DMS53 treated with DMSO at 0.1 percent for 48 hours (cell line): ENCODE results near the gene AATK.

ENCODE experiments used
- DNase-seq: peaks from one replicate; lab custom pipeline; 2025; ENCODE audit not compliant: unreplicated experiment; lab: John Stamatoyannopoulos, UW

Gene AATK

DNA sequence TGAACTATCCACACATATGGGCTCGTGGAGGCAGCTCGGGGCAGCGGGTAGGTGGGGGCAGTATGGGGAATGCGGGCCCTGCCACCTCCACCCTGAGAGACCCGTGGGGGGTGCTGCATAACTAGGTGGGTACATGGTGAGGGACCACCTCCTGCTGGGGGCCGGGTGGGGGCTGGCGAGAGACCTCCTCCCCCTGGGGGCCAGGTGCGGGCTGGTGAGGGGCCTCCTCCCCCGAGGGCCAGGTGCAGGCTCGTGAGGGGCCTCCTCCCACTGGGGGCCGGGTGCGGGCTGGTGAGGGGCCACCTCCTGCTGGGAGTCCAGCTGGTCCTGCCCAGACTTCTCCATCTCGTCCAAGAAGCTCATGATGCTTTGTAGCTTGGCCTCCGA, 31.4 kb upstream of the AATK start:
- no peak for DNase-seq

DNA sequence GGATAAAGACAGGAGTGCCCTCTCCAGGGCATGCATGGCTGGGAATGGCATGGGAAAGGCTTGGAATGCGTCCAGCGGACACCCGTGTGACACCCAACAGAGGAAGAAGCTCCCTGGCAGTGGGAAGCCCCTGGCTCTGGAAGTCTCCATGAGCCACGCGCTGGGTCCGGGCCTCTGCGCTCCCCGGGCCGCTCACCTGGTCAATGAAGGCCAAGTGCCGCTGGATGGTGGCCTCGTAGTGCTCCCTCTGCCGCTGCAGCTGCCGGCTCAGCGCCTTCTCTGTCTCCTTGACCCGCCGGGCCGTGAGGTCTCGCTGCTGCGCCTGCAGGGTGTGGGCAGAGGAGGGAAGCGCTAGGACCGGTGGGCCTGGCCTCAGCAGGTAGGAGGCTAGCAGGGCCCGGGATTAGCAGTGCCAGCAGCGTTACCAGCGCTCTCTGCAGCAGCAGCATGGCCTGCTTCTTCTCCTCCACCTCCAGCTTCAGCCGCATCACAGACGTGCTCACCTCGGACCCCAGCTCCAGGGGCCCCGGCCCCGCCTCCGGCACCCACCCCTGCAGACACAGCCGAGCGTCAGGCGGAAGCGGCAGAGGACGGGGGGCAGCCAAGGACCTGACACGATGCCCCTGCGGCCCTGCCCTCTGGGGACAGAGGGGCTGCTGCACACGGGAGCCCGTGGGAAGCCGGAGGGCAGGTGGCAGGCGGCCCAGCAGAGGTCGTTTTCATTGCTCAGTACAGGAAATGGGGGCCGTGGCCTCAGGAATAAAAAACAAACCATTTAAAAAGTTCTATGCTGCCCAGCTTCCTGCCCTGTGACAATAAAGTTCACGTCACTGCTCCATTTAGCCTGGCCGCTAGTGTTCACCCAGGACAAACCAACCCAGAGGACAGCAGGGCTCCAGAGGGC, 30.7 kb upstream of the AATK start:
- no peak for DNase-seq

DNA sequence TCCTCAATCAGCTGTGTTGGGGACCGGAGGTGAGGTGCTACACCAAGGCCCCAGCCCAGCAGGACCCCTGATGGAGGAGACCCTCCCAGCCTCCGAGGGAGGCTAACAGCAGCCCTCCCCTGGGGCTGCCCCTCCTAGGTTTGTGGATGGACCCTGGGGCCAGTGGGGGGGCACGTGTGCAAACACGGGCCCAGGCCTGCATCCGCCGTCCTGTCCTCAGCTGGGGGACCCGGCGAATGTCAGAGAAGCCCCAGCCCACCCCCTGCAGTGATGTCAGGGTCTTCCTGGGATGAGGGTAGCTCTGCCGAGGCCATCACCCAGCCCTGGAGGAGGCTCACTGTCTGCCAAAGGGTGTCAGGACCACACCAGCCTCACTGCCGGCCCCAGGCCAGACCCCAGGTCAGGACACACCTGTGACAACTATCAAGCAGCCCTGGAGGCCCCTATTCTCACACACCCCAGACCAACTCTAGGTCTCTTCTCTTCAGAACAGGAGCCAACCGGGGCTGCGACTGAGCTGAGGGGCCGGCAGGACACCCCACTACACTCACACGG, 30.0 kb upstream of the AATK start:
- DNase-seq, result no peak

DNA sequence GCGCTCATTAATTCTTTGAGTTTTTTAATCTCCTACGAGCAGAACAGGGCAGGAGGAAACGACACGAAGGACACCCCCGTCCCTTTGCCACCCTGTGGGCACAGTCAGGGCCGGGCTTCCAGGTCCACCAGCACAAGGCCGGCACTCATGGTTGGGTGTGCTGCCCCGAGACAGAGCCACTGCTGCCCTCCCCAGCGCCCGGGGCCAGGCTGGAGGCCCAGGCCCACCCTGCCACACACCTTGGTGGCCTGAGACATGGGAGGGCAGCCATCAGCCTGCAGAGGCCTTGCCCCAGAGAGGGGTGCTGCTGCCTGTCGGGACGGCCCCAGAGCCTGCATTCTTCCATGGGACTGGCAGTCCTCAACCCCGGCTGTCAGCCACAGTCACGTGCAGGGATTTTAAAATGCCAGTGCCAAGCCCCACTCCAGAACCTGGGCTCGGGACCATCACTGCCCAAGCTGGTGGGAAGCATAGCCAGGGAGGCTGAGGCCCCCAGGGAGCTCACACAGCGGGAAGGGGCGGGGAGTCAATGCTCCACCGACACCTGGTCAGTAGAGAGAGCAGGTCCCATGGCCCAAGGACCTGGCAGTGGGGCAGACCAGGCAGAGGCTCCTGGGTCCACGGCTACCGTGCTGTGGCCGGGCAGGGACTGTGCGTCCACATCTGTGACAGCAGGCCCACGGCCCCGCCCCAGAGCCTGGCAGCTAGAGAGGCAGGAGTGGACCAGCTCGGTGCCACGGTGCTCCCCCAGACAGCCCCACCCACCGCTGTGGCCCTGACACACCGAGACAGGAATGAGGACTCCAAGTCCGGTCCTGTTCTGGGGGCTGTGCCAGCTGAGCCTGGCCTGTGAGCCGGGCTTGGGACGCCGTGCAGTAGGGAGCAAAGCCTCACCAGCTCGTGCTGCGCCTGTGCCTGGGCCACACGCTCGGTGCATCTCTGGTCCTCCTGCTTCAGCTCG, 29.2 kb upstream of the AATK start:
- DNase-seq, result no peak

DNA sequence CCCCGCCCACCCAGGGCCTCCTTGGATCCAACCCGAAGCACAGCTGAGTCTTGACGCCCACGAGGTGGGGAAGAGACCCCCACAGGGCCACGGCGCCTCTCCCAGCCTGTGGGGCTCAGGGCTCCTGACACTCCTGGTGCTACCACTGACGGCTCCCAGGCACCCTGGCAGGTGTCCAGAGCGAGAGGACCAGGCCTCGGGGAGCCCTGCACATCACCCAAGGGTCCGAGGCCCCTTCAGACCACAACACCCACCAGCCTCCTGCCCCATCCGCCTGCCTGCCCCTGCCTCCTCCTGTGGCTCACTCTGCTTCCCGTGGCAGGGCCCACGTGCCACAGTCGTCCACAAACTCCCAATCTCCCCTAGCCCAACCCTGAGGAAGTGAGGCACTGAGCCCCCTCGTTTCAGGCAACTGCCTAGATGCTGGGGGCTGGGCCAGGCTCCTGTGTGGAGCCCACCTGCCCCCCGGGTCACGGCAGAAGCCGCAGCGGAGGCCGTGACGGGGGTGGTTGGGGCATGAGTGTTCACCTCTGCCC, 28.3 kb upstream of the AATK start:
- DNase-seq, result no peak

DNA sequence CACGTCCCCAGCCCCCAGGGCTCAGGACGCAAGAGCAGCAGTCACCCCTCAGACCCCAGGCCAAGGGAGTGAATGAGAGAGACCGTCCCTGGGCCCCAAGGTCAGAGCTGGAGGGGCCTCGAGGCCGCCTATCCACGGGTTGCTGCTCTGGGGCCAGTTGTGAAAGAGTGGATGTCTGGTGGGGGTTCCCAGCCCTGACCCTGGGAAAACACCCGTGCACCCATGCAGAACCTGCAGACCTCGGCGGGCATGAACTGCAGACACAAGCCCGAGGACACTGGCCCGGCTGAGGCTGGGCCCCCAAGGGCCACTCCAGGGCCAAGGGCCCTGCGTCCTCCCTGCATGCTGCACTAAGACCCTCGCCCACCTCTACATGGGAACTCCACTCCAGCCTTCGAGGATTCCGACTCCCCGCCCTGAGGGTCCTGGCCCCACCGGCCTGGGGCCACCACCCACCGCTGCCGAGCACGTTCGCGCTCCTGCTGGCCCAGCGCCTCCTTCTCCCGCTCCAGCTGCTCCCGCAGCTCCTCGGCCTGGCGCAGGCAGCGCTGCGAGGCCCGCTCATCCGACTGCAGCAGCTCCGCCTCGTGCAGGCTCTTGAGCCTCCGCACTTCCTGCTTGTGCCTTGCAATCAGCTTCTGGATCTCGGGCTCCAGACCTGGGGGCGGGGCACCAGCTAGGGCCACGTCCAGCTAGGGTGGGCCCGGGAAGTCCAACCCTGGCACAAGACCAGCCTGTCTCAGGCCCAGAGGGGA, 27.6 kb upstream of the AATK start:
- no peak for DNase-seq

DNA sequence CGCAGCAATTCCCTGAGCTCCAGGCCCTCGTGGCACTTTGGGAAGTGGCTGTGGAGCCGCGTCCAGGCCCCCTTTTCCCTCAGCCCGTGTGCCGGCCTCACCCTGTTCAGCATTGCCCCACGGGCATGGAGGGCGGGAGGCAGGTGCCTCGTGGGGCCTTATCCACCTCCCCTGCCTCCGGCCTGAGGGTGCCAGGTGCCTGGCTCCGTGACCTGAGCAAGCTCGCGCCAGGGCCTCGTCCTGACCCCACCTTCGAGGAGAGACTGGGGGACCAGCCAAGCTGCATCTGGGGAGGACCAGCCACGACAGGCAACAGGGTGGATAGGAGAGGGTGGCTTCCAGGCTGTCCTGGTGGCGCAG, 27.0 kb upstream of the AATK start:
- no peak for DNase-seq

DNA sequence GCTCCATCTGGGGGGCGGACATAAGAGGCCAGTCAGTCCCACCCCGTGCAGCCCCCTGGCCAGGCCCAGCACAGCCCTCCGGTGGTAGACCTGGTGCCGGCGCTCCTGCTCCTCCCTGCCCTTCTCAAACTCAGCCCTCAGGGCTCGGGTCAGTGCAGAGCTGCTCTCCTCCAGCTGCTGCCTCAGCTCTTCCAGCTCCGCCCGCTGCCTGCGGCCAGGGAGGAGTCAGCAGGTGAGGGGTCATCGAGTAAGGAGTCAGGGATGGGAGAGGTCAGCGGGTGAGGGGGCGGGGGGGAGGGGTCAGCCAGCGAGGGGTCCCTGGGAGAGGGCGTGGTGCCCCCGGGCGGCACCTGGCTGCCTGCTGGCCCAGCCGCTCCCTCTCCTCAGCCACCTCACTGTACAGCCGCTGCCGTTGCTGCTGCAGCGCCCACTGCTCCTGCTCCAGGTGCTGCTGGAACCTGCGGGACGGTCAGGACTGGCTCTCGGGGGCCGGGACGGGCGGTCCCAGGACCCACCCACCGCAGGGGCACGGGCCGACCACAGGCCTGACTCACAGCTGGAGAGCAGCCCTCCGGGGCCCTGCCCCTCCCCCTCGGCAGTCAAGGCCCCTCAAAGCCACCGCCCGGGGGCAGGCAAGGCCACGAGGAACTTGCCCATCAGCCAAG, 26.5 kb upstream of the AATK start:
- no peak for DNase-seq

DNA sequence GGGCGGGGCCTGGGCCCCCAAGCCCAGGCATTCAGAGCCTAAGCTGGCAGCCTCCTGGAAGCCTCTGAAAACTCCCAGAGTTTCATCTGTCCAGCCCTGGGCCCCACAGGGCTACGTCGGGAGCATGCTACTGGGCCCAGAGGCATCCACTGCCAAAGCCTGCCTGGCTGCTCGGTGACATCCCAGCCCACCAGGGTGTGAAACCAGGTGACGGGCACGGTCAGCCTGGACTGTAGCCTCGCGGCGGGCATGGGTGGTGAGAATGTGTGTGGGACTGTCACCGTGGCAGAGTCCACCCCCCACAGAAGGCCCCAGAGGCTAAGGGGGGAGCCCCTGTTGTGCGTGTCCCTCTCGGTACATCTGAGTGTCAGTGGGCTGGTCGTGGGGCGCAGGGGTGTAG, 25.6 kb upstream of the AATK start:
- DNase-seq, result no peak

DNA sequence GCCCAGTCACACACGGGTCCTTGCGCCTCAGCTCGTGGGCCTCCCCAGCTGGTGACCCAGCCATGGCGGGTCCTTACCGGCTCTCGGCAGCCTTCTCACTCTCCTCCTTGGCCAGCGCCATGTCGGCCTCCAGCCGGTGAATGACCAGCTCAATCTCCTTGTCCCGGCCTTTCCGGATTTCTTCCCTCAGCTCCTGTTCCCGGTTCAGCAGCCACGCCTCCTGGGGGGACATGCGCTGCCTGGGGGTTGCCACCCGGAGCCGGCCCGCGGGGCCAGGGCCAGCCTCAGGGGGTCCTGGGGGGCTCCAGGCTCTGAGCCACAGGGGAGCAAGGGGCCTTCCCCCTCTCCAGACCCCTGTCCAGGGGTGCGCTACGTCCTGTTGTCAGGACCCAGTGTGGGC, 25.1 kb upstream of the AATK start:
- no peak for DNase-seq

DNA sequence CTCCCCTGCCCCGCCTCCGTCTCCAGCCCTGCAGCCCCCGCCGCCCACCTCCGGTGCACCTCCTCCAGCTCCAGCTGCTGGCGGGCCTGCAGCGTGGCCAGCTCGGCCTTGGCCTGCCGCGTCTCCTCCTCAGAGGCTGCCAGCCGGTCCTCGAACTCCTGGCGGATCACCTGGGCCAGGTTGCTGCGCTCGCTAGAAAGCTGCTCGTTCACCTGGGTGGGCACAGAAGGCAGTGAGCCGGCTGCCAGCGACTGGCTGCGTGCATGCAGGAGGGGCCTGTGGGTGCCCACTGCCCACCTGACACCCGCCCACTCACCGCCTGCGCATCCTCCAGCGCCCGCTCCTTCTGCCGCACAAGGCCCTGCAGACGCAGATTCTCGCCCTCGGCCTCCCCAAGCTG, 24.6 kb upstream of the AATK start:
- DNase-seq, result no peak

DNA sequence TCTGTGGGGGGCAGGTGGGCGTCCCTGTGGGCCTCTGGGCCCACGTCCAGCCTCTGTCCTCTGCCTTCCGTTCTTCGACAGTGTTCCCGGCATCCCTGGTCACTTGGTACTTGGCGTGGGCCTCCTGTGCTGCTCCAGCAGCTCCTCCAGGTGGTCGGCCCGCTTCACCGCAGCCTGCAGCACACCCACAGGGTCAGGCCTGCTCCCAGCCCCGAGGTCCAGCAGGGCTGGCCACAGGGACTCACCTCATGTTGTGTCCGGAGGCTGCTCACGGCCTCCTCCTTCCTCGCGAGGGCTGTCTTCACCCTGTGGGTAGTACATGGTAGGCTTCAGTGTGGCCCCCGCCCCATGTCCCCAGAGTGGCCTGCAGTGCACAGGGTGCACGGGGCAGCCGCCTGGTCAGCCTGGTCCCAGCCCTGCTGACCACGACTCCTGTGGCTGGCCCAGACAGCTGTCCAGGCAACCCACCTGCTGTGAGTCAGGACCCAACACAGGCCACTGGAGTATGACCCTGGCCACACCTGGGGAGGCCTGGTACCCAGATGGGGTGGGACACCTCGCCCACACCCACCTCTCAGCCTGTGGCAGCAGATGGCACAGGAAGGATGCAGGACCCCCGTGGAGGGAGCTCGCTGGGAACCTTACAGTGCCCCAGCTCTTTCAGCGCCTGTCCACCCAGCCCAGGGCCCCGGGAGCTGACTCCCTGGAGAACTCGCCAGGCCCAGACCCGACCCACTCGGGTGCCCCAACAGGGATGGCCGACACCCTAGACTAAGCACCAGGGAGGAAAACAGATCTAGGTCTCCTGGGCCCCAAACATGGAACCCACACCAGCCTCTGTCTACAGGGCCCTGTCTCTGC, 23.9 kb upstream of the AATK start:
- no peak for DNase-seq

DNA sequence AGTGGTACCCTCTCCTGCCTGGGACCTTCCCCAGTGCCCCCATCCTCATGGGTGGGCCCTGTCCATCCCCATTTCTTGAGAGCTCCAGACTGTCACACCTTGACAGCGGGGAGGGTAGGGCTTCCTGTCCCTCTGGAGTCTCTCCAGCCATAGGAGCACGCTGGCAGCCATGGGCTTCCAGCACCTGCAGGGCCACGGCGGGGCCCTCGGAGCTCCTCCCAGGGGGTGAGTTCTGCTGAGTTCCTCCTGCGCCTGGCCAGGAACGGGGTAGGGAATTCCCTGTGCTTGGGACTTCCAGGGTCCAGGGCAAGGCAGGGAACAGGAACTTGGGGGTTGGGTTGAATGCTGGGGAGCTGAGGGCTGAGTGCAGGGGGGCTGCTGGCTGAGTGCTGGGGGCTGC, 23.0 kb upstream of the AATK start:
- DNase-seq, result no peak

DNA sequence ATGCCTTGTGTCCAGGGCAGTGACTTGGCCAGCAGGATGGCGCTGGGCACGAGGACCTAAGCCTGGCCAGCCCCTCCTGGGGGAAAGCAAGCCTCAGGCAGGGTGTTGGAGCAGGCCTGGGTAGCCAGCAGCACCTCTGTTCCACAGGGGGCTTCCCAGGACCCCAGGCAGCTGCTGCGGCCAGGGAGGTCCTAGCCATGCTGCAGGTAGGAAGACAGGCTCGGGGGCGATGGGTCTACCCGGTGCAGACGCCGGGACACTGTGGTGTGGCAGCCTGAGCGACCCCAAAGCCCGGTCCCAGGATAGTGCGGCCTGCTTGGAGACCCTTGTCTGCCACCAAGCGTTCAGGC, 22.4 kb upstream of the AATK start:
- no peak for DNase-seq

DNA sequence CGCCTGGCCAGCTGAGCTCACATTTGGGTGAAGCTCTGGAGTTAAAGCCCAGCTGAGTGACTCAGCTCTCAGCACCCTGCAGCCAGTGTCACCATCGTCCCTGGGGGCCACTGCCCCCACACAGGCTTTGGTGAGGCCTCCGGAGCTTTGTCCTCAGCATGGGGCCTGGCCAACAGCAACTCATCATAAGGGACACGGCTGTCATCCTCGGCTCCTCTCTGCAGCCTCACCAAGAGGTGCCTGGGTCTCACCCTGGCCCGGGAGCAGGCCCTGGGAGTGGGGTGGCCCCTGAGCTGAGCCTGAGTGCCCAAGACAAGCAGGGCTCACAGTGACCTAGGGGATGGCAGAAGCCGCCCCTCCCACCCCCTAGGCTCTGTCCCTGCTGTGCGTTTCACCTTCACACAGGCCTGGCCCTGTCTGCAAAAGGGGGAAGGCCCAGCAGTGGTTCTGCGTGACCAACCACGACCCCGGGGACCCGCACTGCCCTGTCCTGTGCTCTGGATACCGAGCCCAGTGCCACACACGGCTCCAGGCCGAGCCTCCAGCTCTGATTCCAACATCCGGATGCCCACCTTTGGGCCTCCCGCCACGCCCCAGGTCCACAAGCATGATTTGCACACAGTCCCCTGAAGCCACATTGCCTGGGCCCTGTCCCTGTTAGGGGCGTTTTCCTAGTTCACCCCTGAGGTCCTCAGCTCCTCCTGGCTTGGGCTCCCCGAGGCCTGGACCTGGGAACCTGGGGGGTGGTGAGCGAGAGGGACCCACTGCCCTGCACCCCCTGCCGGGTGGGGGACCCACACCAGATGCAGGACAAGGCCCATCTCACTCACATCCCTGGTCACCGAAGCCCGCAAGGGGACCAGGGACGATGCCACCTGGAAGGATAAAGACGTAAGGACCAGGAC, 21.8 kb upstream of the AATK start:
- DNase-seq, result no peak

DNA sequence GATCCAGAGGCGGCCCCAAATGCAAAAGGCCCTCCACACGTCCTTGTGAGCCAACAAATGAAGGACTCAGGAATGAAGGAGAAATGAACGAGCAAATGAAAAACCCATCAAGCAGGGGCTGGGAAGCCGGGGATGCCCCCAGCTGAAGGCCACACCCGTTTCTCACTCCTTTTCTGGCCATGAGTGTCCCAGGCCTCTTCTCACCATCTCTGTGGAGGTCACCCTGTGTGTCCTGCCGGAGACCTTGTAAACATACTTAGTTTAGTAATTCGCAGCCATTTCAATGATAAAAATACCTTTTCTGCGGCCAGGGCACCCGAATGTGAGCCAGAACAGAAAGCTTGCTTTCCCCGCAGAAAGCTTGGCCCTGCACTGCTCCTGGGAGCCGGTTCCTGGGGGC, 21.1 kb upstream of the AATK start:
- no peak for DNase-seq

DNA sequence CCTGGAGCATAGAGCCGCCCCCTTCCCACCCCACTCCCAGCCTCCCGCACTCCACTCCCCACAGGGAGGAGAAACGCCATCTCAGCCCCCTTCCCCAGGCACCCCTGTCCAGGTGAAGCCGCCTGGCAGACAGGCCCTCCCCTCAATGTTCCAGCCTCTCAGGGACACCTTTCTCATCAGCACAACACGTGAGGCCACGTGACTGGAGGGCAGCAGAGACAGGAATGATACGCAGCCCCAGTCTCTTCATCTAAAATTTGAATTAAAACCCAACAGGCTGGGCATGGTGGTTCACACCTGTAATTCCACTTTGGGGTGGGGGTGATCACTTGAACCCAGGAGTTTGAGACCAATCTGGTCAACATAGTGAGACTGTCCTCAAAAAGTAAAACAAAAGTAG, 20.2 kb upstream of the AATK start:
- DNase-seq, result no peak

DNA sequence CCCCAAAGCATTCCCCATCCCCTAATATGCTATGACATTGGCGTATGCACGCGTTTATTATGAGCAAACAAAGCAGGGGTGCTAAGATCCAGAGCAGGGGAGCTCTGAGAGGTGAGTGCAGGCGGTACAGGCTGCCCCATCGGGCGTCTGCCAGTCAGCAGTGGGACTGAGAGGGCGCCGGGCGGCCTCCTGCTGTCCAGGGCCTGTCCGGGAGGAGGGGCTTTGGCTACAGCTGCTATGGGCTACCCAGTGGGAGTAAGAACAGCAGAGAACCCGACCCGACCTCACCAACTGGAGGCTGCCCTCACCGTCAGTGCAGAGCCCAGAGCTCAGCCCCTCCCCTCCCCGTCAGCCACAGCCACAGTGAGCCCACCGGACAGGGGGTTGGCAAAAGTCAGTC, 18.5 kb upstream of the AATK start:
- no peak for DNase-seq

DNA sequence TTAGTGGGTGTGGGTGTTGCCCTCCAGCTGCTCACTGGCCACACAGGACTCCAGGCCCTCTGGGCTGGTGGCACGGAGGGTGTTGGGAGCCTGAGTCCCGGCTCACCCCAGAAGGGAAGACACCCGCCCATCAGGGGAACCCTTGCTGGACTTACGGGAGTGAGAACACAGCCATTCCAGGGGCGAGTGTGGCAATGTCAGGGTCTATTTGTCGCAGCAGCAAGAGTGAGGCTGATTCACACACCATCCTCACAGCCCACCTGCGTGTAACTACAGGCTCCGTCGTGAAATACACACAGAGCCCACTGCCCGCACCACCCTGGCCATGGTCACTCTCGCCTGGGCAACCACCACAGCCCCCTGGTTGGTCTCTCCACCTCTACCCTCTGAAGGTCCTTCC, 17.8 kb upstream of the AATK start:
- no peak for DNase-seq
